H9 (cell line): Measurements from ENCODE around the gene PHKA2. TPM values are rescaled to one million over a fixed set of nuclear protein-coding genes. Genes with fewer than 3 reads are reported as not detected.

Experiments
- DNase-seq: peaks from one replicate; pipeline ENCODE4 v3.0.0-alpha.2; 2017
- H2AFZ ChIP-seq: one replicate; pipeline ENCODE4 v1.6.1; 2013; ENCODE audit warnings: mild to moderate bottlenecking, low read length, control low read depth, moderate library complexity
- H2AK5ac ChIP-seq: 2 replicates; pipeline ENCODE4 v1.6.1; 2013; ENCODE audit warnings: low read length, control low read depth, mixed read lengths; ENCODE audit not compliant: insufficient read length
- H2BK120ac ChIP-seq: one replicate; pipeline ENCODE4 v1.6.1; 2013; ENCODE audit warnings: low read depth, mild to moderate bottlenecking, low read length, control low read depth, inconsistent platforms; ENCODE audit not compliant: poor library complexity, severe bottlenecking
- H2BK12ac ChIP-seq: 2 replicates; pipeline ENCODE4 v1.6.1; 2013; ENCODE audit warnings: low read length, control low read depth, mixed read lengths, low read depth; ENCODE audit not compliant: insufficient read length
- H2BK15ac ChIP-seq: 2 replicates; pipeline ENCODE4 v1.6.1; 2013; ENCODE audit warnings: low read depth, low read length, control low read depth
- H2BK20ac ChIP-seq: one replicate; pipeline ENCODE4 v1.6.1; 2013; ENCODE audit warnings: low read depth, mild to moderate bottlenecking, low read length, control low read depth, inconsistent platforms; ENCODE audit not compliant: poor library complexity, severe bottlenecking
- H2BK5ac ChIP-seq: 2 replicates; pipeline ENCODE4 v1.6.1; 2013; ENCODE audit warnings: low read length, control low read depth, mixed read lengths; ENCODE audit not compliant: insufficient read length
- H3K14ac ChIP-seq: 2 replicates; pipeline ENCODE4 v1.6.1; 2013; ENCODE audit warnings: low read length, control low read depth; ENCODE audit not compliant: insufficient read depth
- H3K18ac ChIP-seq: 2 replicates; pipeline ENCODE4 v1.6.1; 2013; ENCODE audit warnings: low read depth, mild to moderate bottlenecking, mixed read lengths, low read length, control low read depth; ENCODE audit not compliant: insufficient read length
- H3K23ac ChIP-seq: 2 replicates; pipeline ENCODE4 v1.6.1; 2013; ENCODE audit warnings: low read length, control low read depth, mixed read lengths, low read depth; ENCODE audit not compliant: insufficient read length
- H3K23me2 ChIP-seq: 2 replicates; pipeline ENCODE4 v1.6.1; 2013; ENCODE audit warnings: low read depth, mild to moderate bottlenecking, mixed read lengths, low read length, control low read depth; ENCODE audit not compliant: insufficient read length, poor library complexity, severe bottlenecking
- H3K27ac ChIP-seq: 2 replicates; pipeline ENCODE4 v1.5.1; 2013; ENCODE audit warnings: low read length, control low read depth, mixed read lengths, low read depth; ENCODE audit not compliant: insufficient read length
- H3K27me3 ChIP-seq: 2 replicates; pipeline ENCODE4 v1.6.1; 2013; ENCODE audit warnings: low read length, control low read depth, inconsistent platforms; ENCODE audit not compliant: insufficient read depth
- H3K4ac ChIP-seq: 2 replicates; pipeline ENCODE4 v1.6.1; 2013; ENCODE audit warnings: low read depth, mild to moderate bottlenecking, control low read depth, inconsistent platforms, low read length, moderate library complexity
- H3K4me1 ChIP-seq: 2 replicates; pipeline ENCODE4 v1.6.1; 2013; ENCODE audit warnings: low read length, control low read depth, inconsistent platforms; ENCODE audit not compliant: insufficient read depth
- H3K4me2 ChIP-seq: 2 replicates; pipeline ENCODE4 v1.6.1; 2013; ENCODE audit warnings: low read length, control low read depth, mixed read lengths; ENCODE audit not compliant: insufficient read length, insufficient read depth
- H3K56ac ChIP-seq: 2 replicates; pipeline ENCODE4 v1.6.1; 2013; ENCODE audit warnings: low read depth, mild to moderate bottlenecking, mixed read lengths, low read length, control low read depth; ENCODE audit not compliant: insufficient read length
- H3K79me1 ChIP-seq: 2 replicates; pipeline ENCODE4 v1.6.1; 2013; ENCODE audit warnings: low read depth, mild to moderate bottlenecking, moderate library complexity, low read length, control low read depth, inconsistent platforms; ENCODE audit not compliant: insufficient read depth, poor library complexity, severe bottlenecking
- H3K79me2 ChIP-seq: 2 replicates; pipeline ENCODE4 v1.6.1; 2013; ENCODE audit warnings: low read length, control low read depth, inconsistent platforms; ENCODE audit not compliant: insufficient read depth
- H3K9ac ChIP-seq: 2 replicates; pipeline ENCODE4 v1.6.1; 2013; ENCODE audit warnings: low read length, control low read depth, mixed read lengths; ENCODE audit not compliant: insufficient read length; ENCODE audit errors: extremely low read depth
- H3K9me3 ChIP-seq: one replicate; pipeline ENCODE4 v1.6.1; 2013; ENCODE audit warnings: low read depth, low read length, inconsistent platforms; ENCODE audit not compliant: control insufficient read depth
- H3T11ph ChIP-seq: one replicate; pipeline ENCODE4 v1.6.1; 2013; ENCODE audit warnings: mild to moderate bottlenecking, low read length, control low read depth, inconsistent platforms
- H4K20me1 ChIP-seq: one replicate; pipeline ENCODE4 v1.6.1; 2013; ENCODE audit not compliant: control insufficient read depth, insufficient read length, insufficient read depth
- H4K5ac ChIP-seq: 2 replicates; pipeline ENCODE4 v1.6.1; 2013; ENCODE audit warnings: low read depth, mild to moderate bottlenecking, mixed read lengths, low read length, control low read depth; ENCODE audit not compliant: insufficient read length
- H4K8ac ChIP-seq: replicated peaks from 2 replicates; pipeline ENCODE4 v1.6.1; 2013; ENCODE audit warnings: low read length, control low read depth, mixed read lengths, low read depth; ENCODE audit not compliant: insufficient read length
- H4K91ac ChIP-seq: 2 replicates; pipeline ENCODE4 v1.6.1; 2013; ENCODE audit warnings: low read depth, mild to moderate bottlenecking, moderate library complexity, mixed read lengths, low read length, control low read depth; ENCODE audit not compliant: insufficient read length
- H3K27ac Mint-ChIP-seq, 3 experiments: 2 replicates in 2 of 3; 3 replicates in 1 of 3; pipeline ENCODE4 v1.8.0; 2020 to 2021; ENCODE audit warnings: mixed read lengths in 3 of 3, mild to moderate bottlenecking in 1 of 3, moderate library complexity in 1 of 3
- H3K27me3 Mint-ChIP-seq: 2 replicates; pipeline ENCODE4 v1.8.0; 2021; ENCODE audit warnings: low read depth, mild to moderate bottlenecking, moderate library complexity, mixed read lengths
- H3K36me3 Mint-ChIP-seq, 3 experiments: 2 replicates in 2 of 3; 3 replicates in 1 of 3; pipeline ENCODE4 v1.8.0; 2020 to 2021; ENCODE audit warnings: low read depth in 3 of 3, mixed read lengths in 3 of 3; ENCODE audit not compliant: insufficient read depth in 1 of 3
- H3K4me1 Mint-ChIP-seq, 2 experiments: 2 replicates each; pipeline ENCODE4 v1.8.0; 2020; ENCODE audit warnings: mixed read lengths in 2 of 2
- H3K4me3 Mint-ChIP-seq, 2 experiments: 2 replicates in 1 of 2; 3 replicates in 1 of 2; pipeline ENCODE4 v1.8.0; 2020 to 2021; ENCODE audit warnings: mild to moderate bottlenecking in 2 of 2, mixed read lengths in 2 of 2, moderate library complexity in 1 of 2
- H3K9me3 Mint-ChIP-seq, 2 experiments: 2 replicates in 1 of 2; 3 replicates in 1 of 2; pipeline ENCODE4 v1.8.0; 2020; ENCODE audit warnings: mild to moderate bottlenecking in 2 of 2, mixed read lengths in 2 of 2, moderate library complexity in 1 of 2
- CTCF ChIP-seq: fragments of 200-600 bp; sonication (generic); conservative IDR thresholded peaks from 3 replicates; pipeline ENCODE4 v1.8.0; 2021; ENCODE audit warnings: antibody characterized with exemption, mild to moderate bottlenecking
- WGBS: extraction: QIAGEN DNeasy Blood & Tissue Kit; methylation state at CpG from one replicate; pipeline ENCODE4 v1.1.7; 2013; ENCODE audit warnings: missing lambda C conversion rate, low lambda C conversion rate, mixed read lengths; ENCODE audit not compliant: insufficient read length; ENCODE audit errors: extremely low coverage; 5-methylcytosine and 5-hydroxymethylcytosine counted together
- long read RNA-seq: library from polyadenylated mRNA; unstranded; transcript quantifications from one replicate; pipeline ENCODE4 v2.0.0, GENCODE V29; 2020
- total RNA-seq: library from RNA; stranded (reverse); gene quantifications from 2 replicates; pipeline ENCODE4 v1.2.1, GENCODE V29; 2021

PHKA2 gene
- total RNA-seq, result 22.0 and 24.2 TPM in 2 replicates
- long read RNA-seq, full-length matches to known transcripts, result 7 of 40 reads
- long read RNA-seq, partial matches to known transcripts, result 8 of 40 reads
- long read RNA-seq, other reads (novel, unspliced or antisense), result 25 of 40 reads

GRCh38 chrX:18983666-18984380, at the start of gene PHKA2:
TSS of gene PHKA2 (minus strand) at chrX:18984114. CDS start at chrX:18983932, 182 bp downstream.
- peak within 1 kb of the TSS in 2 of 3 experiments; percentile 59 to 92; a peak in 2 of 7 replicates for H3K27ac Mint-ChIP-seq

More at GRCh38 chrX:18983666-18984380, at the start of gene PHKA2:
- Histone ChIP-seq H4K91ac (no peak within 1 kb of the TSS), H3K4me1 (no peaks in the 10 kb centered on the region), H3K23ac (no peak within 1 kb of the TSS), H2BK120ac (no peak within 1 kb of the TSS), H2AK5ac (no peak within 1 kb of the TSS), H3K79me1 (peaks cover 2% of the 10 kb centered on the region), H4K5ac (no peak within 1 kb of the TSS), H3K23me2 (peaks cover 3% of the 10 kb centered on the region), H3K79me2 (no peaks in the 10 kb centered on the region; the same call in 1 of the 2 replicates), H2BK20ac (no peak within 1 kb of the TSS), H3K9me3 (peaks cover 16% of the 10 kb centered on the region), H3K14ac (peak within 1 kb of the TSS; percentile 88; the same call in 1 of the 2 replicates), H4K8ac (no peak within 1 kb of the TSS), H2AFZ (no peak within 1 kb of the TSS), H4K20me1 (no peaks in the 10 kb centered on the region), H3K9ac (peak within 1 kb of the TSS; percentile 76), H3K27ac (no peak within 1 kb of the TSS), H3K18ac (no peak within 1 kb of the TSS), H3K4me2 (peak within 1 kb of the TSS; percentile 96), H2BK5ac (no peak within 1 kb of the TSS), H2BK15ac (no peak within 1 kb of the TSS), H3T11ph (no peak within 1 kb of the TSS), H3K27me3 (no peaks in the 10 kb centered on the region), H3K56ac (no peak within 1 kb of the TSS), H2BK12ac (no peak within 1 kb of the TSS), H3K4ac (no peak within 1 kb of the TSS)
- TF ChIP-seq CTCF, result no peak
- H3K4me3 Mint-ChIP-seq, result peak within 1 kb of the TSS; percentile 79 to 90
- WGBS, result no CpG with 5 or more reads among the region's 64 CpGs
- H3K27me3 Mint-ChIP-seq, result no peaks in the 10 kb centered on the region
- DNase-seq, result peak; percentile 57
- peaks cover 0 to 4% of the 10 kb centered on the region in 2 experiments; a peak in 1 of 4 replicates for H3K4me1 Mint-ChIP-seq
- H3K36me3 Mint-ChIP-seq, result peaks cover 0 to 4% (median 0%) of the 10 kb centered on the region in 3 experiments; a peak in 4 of 7 replicates
- peaks cover 58 to 59% of the 10 kb centered on the region in 2 experiments for H3K9me3 Mint-ChIP-seq
